Lower leg skin (tissue), 4 donors: ENCODE data around the gene HRH1. TPM values are rescaled to one million over a fixed set of nuclear protein-coding genes. Genes with fewer than 3 reads are reported as not detected.

Experiments used
- DNase-seq, 2 donors: peaks; one replicate each; pipeline ENCODE4 v3.0.0-alpha.2; 2019; ENCODE audit warnings: low spot score in 2 of 2
- H3K4me3 ChIP-seq: fragments of 200-600 bp; sonication (generic); 2 replicates; pipeline ENCODE4 v1.5.1; 2017; ENCODE audit warnings: mild to moderate bottlenecking, low read depth; ENCODE audit not compliant: poor library complexity, severe bottlenecking
- CTCF ChIP-seq, 3 donors: fragments of 450-650 bp; IDR thresholded peaks; one replicate each; pipeline ENCODE4 v1.5.1; 2016; ENCODE audit warnings: antibody characterized with exemption in 3 of 3, mild to moderate bottlenecking in 3 of 3, moderate library complexity in 2 of 3
- POLR2A ChIP-seq, 2 donors: fragments of 450-650 bp; IDR thresholded peaks; one replicate each; pipeline ENCODE4 v1.6.1; 2016 to 2017; ENCODE audit warnings: antibody characterized with exemption in 2 of 2, mild to moderate bottlenecking in 1 of 2, moderate library complexity in 1 of 2
- WGBS, 2 donors: methylation state at CpG; one replicate each; pipeline ENCODE4 v1.1.5; 2018; 5-methylcytosine and 5-hydroxymethylcytosine counted together
- intact Hi-C: fragments of 100-400 bp; cut with DNase I; formaldehyde crosslinking; loops from one replicate; pipeline ENCODE4 v1.15.0; 2023; ENCODE audit warnings: low total_unique reads
- total RNA-seq, 4 donors: library from RNA; depleted of rRNA; stranded (reverse); fragments of >200 nt; gene quantifications; one replicate each; pipeline ENCODE4 v1.1.0, GENCODE V29; 2016

HRH1 gene
- total RNA-seq, 4 donors from 2014 or later = 6.4 to 19.8 (median 10.1) TPM

- intact Hi-C loops = loop anchor here (10.0 kb wide), 1 partner anchor 104 kb away; no protein-coding TSS in a partner anchor
- H3K4me3 ChIP-seq = no peak overlapping the region
- no peak for DNase-seq
- TF ChIP-seq CTCF (IDR thresholded peaks at IDR 0.05) (no peak), POLR2A (IDR thresholded peaks at IDR 0.05) (no peak)
- 64 to 65% methylated on average over 3 of the region's 3 CpGs for WGBS, 2 donors
These were observed 76.5 kb downstream of the HRH1 start for GRCh38 chr3:11230832-11231231.

- no peak for DNase-seq
- intact Hi-C loops = loop anchor here (10.0 kb wide), 1 partner anchor 99 kb away; no protein-coding TSS in a partner anchor
- 70 to 81% methylated on average over 8 of the region's 8 CpGs for WGBS, 2 donors
- no peak for TF ChIP-seq CTCF (IDR thresholded peaks at IDR 0.05)
- no peak for TF ChIP-seq POLR2A (IDR thresholded peaks at IDR 0.05)
- H3K4me3 ChIP-seq = no peak overlapping the region
These were observed 81.1 kb downstream of the HRH1 start for GRCh38 chr3:11235385-11235784.

- TF ChIP-seq CTCF (IDR thresholded peaks at IDR 0.05) = no peak
- no peak for TF ChIP-seq POLR2A (IDR thresholded peaks at IDR 0.05)
- DNase-seq = peak; percentile 55 to 89
- WGBS, 2 donors = 42 to 50% methylated on average over 8 of the region's 8 CpGs
- no peak overlapping the region for H3K4me3 ChIP-seq
- intact Hi-C loops = loop anchor here (10.0 kb wide), 1 partner anchor 98 kb away; no protein-coding TSS in a partner anchor
These were observed 82.5 kb downstream of the HRH1 start for GRCh38 chr3:11236588-11237461.

GRCh38 chr3:11238060-11238459 lies 83.8 kb downstream of the HRH1 start:
- TF ChIP-seq POLR2A (IDR thresholded peaks at IDR 0.05) (no peak), CTCF (IDR thresholded peaks at IDR 0.05) (no peak)
- WGBS, 2 donors = 55 to 61% methylated on average over 3 of the region's 3 CpGs
- no peak overlapping the region for H3K4me3 ChIP-seq
- intact Hi-C loops = loop anchor here (10.0 kb wide), 1 partner anchor 97 kb away; no protein-coding TSS in a partner anchor
- no peak for DNase-seq

GRCh38 chr3:11238880-11239279 lies 84.6 kb downstream of the HRH1 start:
- intact Hi-C loops = loop anchor here (10.0 kb wide), 1 partner anchor 96 kb away; no protein-coding TSS in a partner anchor
- WGBS, 2 donors = 28 to 32% methylated on average over 1 of the region's 1 CpG
- H3K4me3 ChIP-seq = no peak overlapping the region
- DNase-seq = no peak
- TF ChIP-seq CTCF (IDR thresholded peaks at IDR 0.05) (no peak), POLR2A (IDR thresholded peaks at IDR 0.05) (no peak)
